Heart right ventricle (tissue), 16 donors: Measurements from ENCODE around the gene CDC20. TPM values are rescaled to one million over a fixed set of nuclear protein-coding genes. Genes with fewer than 3 reads are reported as not detected.

Experiments used
- ATAC-seq, 8 donors: fragments of 200-7000 bp; cut with Tn5 transposase; one replicate each; pipeline ENCODE4 v1.9.1; 2020; ENCODE audit warnings: mild to moderate bottlenecking in 8 of 8, moderate library complexity in 8 of 8, moderate number of reproducible peaks in 1 of 8
- DNase-seq, 2 donors: peaks; one replicate each; pipeline ENCODE4 v3.0.0-alpha.2; 2020
- H3K27ac ChIP-seq, 10 donors: fragments of 200-600 bp; sonication (generic) in 2 of 10; one replicate each; pipeline versions ENCODE4 v1.5.0 to v1.8.0; 2020 to 2022; ENCODE audit warnings: mild to moderate bottlenecking in 3 of 10
- H3K27me3 ChIP-seq, 7 donors: fragments of 200-600 bp; one replicate each; pipeline ENCODE4 v1.8.0; 2021 to 2022; ENCODE audit warnings: mild to moderate bottlenecking in 2 of 7
- H3K36me3 ChIP-seq, 9 donors: fragments of 200-600 bp; sonication (generic) in 1 of 9; one replicate each; pipeline versions ENCODE4 v1.5.0 to v1.8.0; 2020 to 2022; ENCODE audit warnings: mild to moderate bottlenecking in 2 of 9
- H3K4me1 ChIP-seq, 9 donors: fragments of 200-600 bp; sonication (generic) in 1 of 9; one replicate each; pipeline versions ENCODE4 v1.5.0 to v1.8.0; 2020 to 2022; ENCODE audit warnings: mild to moderate bottlenecking in 4 of 9
- H3K4me3 ChIP-seq, 10 donors: fragments of 200-600 bp; sonication (generic) in 2 of 10; one replicate each; pipeline versions ENCODE4 v1.5.0 to v1.8.0; 2020 to 2022; ENCODE audit warnings: mild to moderate bottlenecking in 7 of 10, moderate library complexity in 2 of 10
- H3K9me3 ChIP-seq, 11 donors: fragments of 200-600 bp in 10 of 11; sonication (generic) in 2 of 11; one replicate each; pipeline versions ENCODE4 v1.5.0 to v1.8.0; 2013 to 2022; ENCODE audit warnings: mild to moderate bottlenecking in 2 of 11, control low read depth in 1 of 11, moderate library complexity in 1 of 11
- WGBS, 2 donors: extraction: QIAGEN DNeasy Blood & Tissue Kit; methylation state at CpG; one replicate each; pipeline ENCODE4 v1.1.7; 2013; ENCODE audit warnings: inconsistent platforms in 1 of 2; 5-methylcytosine and 5-hydroxymethylcytosine counted together
- intact Hi-C, 10 donors: fragments of 100-400 bp; cut with DNase I; formaldehyde crosslinking; loops; one replicate each; pipeline versions ENCODE4 v1.11.1 to v1.14.2; 2022
- polyA plus RNA-seq, 2 donors: library from polyadenylated mRNA; stranded (reverse); fragments of 200-250 nt; gene quantifications; one replicate each; pipeline ENCODE4 v1.2.3, GENCODE V29; 2013
- total RNA-seq, 10 donors: library from RNA; stranded (reverse); fragmentation: NEBNext Ultra II Directional in 3 of 10; extraction: Animal tissue kit (Norgen Biotek cat#: 25700) in 3 of 10; gene quantifications; one replicate each; pipeline versions ENCODE4 v1.2.1 to v1.2.4, GENCODE V29; 2021 to 2023
- TF ChIP-seq, protein P1 (sequence below), 9 donors: fragments of 200-600 bp; sonication (generic) in 2 of 9; IDR thresholded peaks; one replicate each; pipeline versions ENCODE4 v1.5.0 to v1.8.0; 2021 to 2022; ENCODE audit warnings: antibody characterized with exemption in 9 of 9, mild to moderate bottlenecking in 5 of 9, moderate library complexity in 1 of 9
- donor health status: Arrhythmogenic right ventricular cardiomyopathy.
- donor health status: ischemic (EF 13 %, LVEDD 7.1; RV severe dilation, severe dysfunction).
- donor health status: healthy with polysubstance abuse.
- donor health status: DM: no; HTN: yes; CAD: no.
- donor health status: DM: no; HTN: no; CAD: no.
- donor health status: ischemic (EF 25% LVEDD 6.9; RV normal size, moderate dysfunction).
- donor health status: ischemic (EF 25% LVEDD 5.7; RV mildly dilated, moderate dysfunction).
- donor health status: healthy.
- donor health status: DM: yes; HTN: yes; CAD: no.
- donor health status: Ischemic cardiomyopathy.
- donor health status: ischemic (EF 35%, LVEDD 5.7; RV mildly dilated, moderate dysfunction).
- donor health status: nonischemic (EF 11% LVEDD 7.7; RV severe dilation, severe dysfunction).
- donor health status: DM: yes; HTN: yes; CAD: no.
- donor health status: PGD.
- donor health status: ischemic (EF 29% LVEDD 5.4; RV normal size, mild dysfunction).
- donor health status: nonischemic (EF 23%, LVEDD 6.1; RV moderate dilation, normal function).

Gene CDC20
- total and polyA plus RNA-seq, 12 donors = 0.15 to 9.6 (median 1.4) TPM

DNA sequence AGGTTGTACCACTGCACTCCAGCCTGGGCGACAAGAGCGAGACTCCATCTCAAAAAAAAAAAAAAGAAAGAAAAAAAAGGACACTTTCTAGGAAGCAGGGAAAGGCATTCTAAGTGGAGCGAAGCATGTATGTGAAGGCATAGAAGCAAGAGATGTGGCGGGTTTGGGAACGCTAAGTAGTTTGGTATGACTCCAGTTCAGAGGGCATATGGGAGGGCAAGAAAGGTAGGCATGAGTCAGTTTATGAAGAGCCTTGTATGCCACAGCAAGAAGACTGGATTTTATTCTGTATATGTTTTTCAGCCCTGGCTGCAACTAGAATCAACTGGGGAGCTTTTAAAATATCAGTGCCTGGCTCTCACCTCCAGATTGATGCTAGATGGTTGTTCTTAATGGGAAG, 13.4 kb downstream of the CDC20 start:
- H3K4me3 ChIP-seq = no peak overlapping the region
- DNase-seq (no peak), ATAC-seq (no peak)
- H3K27me3 ChIP-seq = no peaks in the 10 kb centered on the region
- H3K27ac ChIP-seq = peak overlapping the region in 6 of 10 donors; percentile 33 to 84 (median 58)
- intact Hi-C loops = loop anchor here in 2 of 10 donors (5.0 to 10.0 kb wide), 2 partner anchors 135 to 137 kb away; no protein-coding TSS in a partner anchor
- peaks cover 0 to 32% (median 0%) of the 10 kb centered on the region in 9 donors for H3K36me3 ChIP-seq
- TF ChIP-seq, protein P1, sequence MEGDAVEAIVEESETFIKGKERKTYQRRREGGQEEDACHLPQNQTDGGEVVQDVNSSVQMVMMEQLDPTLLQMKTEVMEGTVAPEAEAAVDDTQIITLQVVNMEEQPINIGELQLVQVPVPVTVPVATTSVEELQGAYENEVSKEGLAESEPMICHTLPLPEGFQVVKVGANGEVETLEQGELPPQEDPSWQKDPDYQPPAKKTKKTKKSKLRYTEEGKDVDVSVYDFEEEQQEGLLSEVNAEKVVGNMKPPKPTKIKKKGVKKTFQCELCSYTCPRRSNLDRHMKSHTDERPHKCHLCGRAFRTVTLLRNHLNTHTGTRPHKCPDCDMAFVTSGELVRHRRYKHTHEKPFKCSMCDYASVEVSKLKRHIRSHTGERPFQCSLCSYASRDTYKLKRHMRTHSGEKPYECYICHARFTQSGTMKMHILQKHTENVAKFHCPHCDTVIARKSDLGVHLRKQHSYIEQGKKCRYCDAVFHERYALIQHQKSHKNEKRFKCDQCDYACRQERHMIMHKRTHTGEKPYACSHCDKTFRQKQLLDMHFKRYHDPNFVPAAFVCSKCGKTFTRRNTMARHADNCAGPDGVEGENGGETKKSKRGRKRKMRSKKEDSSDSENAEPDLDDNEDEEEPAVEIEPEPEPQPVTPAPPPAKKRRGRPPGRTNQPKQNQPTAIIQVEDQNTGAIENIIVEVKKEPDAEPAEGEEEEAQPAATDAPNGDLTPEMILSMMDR (IDR thresholded peaks at IDR 0.05) = no peak
- 98% methylated on average over 5 of the region's 5 CpGs for WGBS, 2 donors
- no peaks in the 10 kb centered on the region for H3K9me3 ChIP-seq
- H3K4me1 ChIP-seq = peaks cover 13 to 47% (median 25%) of the 10 kb centered on the region in 9 donors

DNA sequence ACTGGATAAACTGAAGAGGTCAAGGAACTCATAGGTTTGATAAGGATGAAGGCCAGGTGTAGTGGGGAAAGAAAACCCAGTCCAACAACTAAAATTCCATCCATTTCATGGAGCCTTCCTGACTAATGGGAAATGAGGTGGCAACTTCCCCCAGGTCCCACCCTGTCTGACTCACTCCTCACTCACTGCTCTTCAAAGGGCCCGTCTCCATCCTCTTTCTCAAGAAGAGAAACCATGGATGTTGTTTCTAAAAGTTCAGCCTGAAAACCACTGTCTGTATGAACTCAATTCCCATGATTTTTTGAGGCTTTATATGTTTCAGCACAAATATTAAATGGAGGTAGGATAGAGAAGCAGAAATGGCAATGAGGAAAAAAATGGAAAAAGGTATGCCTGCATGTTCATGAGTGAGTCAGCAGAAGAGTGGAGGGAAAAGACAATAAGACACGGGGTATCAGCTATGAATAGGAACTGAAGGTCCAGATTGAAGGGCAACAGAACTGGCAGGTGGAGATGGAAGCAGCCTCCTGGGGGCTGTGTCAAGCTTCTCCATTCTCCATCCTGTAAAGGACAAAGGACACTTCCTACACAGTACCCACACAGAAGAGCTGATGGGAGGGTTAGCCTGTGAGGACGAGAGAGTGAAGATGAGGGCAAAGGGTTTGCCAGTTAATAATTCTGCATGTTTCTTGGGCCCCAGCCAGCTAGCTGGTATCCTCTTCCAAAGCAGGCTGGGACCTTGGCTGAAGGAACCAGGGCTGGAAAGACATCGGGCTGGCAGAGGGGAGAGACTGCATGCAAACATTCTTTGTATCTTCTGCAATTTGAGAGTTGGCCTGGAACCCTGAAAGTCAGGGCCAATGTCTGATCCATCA, 14.5 kb downstream of the CDC20 start:
- peak overlapping the region in 9 of 10 donors; percentile 4 to 84 (median 34) for H3K27ac ChIP-seq
- H3K27me3 ChIP-seq = no peaks in the 10 kb centered on the region
- peak in 4 of 8 donors; percentile 26 to 49 (median 35) for ATAC-seq
- H3K36me3 ChIP-seq = peaks cover 0 to 42% (median 0%) of the 10 kb centered on the region in 9 donors
- 48 to 59% methylated on average over 4 of the region's 4 CpGs for WGBS, 2 donors
- TF ChIP-seq, protein P1 (IDR thresholded peaks at IDR 0.05) = no peak
- H3K4me3 ChIP-seq = no peak overlapping the region
- H3K4me1 ChIP-seq = peaks cover 13 to 44% (median 21%) of the 10 kb centered on the region in 9 donors
- H3K9me3 ChIP-seq = no peaks in the 10 kb centered on the region
- DNase-seq = no peak
- intact Hi-C loops = loop anchor here in 2 of 10 donors (5.0 to 10.0 kb wide), 2 partner anchors 136 to 139 kb away; no protein-coding TSS in a partner anchor

DNA sequence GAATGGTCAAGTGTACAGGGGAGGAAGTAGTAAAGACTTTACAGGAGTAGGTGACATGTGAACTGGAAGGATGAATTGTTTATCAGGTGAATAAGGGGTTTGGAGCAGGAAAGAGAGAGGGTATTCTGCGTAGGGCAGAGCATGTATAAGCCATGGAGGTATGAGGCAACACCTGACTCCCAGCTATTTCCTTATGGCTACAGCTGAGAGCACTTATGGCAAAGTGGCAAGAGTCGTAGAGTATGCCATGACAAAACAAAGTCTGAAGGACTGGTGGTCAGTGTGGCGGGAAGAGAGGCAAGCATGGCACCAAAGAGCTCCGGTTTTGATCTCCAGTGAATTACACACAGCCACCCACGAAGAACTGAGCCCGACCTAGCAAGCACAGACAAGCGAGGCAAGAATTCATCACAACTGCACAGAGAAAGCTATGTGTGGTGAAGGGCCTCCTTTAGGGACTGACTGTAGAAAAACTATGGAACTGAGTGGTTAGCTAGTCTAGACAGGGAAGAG, 18.0 kb downstream of the CDC20 start:
- Histone ChIP-seq H3K27me3 (no peaks in the 10 kb centered on the region), H3K9me3 (no peaks in the 10 kb centered on the region), H3K36me3 (peaks cover 0 to 58% (median 0%) of the 10 kb centered on the region in 9 donors), H3K27ac (no peak overlapping the region), H3K4me1 (peaks cover 7 to 33% (median 15%) of the 10 kb centered on the region in 9 donors), H3K4me3 (no peak overlapping the region)
- WGBS, 2 donors = 90 to 91% methylated on average over 7 of the region's 7 CpGs
- TF ChIP-seq, protein P1 (IDR thresholded peaks at IDR 0.05) = no peak
- DNase-seq (no peak), ATAC-seq (no peak)
- intact Hi-C loops = loop anchor here in 1 of 10 donors (10.0 kb wide), 1 partner anchor 142 kb away; no protein-coding TSS in a partner anchor

DNA sequence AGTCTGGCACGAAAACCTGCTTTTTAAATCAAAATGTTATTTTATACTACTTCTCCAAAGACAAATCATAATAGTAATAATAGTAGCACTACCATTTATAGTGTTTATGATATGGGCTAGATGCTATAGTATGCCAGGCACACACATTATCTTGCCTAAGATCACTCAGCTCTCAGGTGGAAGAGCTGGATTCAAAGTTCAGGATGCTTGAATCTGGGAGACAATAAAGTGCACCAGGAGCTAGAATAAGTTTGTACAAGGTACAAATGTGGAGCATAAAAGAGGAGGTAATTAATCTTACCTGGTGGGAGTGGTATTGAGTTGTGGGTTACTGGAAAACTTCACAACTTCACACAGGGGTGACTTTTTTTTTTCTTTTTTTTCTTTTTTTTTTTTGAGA, 19.1 kb downstream of the CDC20 start:
- H3K36me3 ChIP-seq = peaks cover 0 to 69% (median under 1%) of the 10 kb centered on the region in 9 donors
- no peak overlapping the region for H3K27ac ChIP-seq
- intact Hi-C loops = loop anchor here in 1 of 10 donors (10.0 kb wide), 1 partner anchor 143 kb away; no protein-coding TSS in a partner anchor
- peaks cover 6 to 35% (median 25%) of the 10 kb centered on the region in 9 donors for H3K4me1 ChIP-seq
- H3K9me3 ChIP-seq = no peaks in the 10 kb centered on the region
- no peak for DNase-seq
- TF ChIP-seq, protein P1 (IDR thresholded peaks at IDR 0.05) = no peak
- no peak for ATAC-seq
- no peaks in the 10 kb centered on the region for H3K27me3 ChIP-seq
- H3K4me3 ChIP-seq = no peak overlapping the region
- 94 to 98% methylated on average over 1 of the region's 1 CpG for WGBS, 2 donors
